ENCODE data around the gene PLEKHG4.

Gene PLEKHG4

DNA sequence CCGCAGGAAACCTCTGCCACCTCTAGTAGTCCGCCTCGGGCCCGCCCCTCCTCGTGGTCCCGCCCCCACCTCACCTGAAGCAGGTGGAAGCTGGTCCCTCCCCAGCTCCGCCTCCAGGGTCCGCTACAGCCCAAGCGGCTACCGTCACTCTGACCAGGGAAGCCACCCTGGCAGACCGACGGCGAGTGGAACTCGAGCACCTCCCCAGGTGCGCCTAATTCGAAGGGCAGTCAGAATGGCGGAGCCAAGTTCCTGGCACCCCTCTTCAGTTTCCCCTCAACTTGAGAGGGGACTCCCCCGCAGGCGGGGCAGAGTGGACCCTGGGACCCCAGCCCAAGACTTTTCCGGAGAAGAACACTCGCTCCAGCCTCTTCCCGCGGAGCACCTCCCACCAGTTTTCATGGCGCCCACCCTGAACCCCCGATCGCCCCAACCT lies 32.6 kb upstream of the PLEKHG4 start:
- H3K4me3 ChIP-seq (ENCODE audit: low read length): peak overlapping the region; percentile 68
- TF ChIP-seq, protein P1, sequence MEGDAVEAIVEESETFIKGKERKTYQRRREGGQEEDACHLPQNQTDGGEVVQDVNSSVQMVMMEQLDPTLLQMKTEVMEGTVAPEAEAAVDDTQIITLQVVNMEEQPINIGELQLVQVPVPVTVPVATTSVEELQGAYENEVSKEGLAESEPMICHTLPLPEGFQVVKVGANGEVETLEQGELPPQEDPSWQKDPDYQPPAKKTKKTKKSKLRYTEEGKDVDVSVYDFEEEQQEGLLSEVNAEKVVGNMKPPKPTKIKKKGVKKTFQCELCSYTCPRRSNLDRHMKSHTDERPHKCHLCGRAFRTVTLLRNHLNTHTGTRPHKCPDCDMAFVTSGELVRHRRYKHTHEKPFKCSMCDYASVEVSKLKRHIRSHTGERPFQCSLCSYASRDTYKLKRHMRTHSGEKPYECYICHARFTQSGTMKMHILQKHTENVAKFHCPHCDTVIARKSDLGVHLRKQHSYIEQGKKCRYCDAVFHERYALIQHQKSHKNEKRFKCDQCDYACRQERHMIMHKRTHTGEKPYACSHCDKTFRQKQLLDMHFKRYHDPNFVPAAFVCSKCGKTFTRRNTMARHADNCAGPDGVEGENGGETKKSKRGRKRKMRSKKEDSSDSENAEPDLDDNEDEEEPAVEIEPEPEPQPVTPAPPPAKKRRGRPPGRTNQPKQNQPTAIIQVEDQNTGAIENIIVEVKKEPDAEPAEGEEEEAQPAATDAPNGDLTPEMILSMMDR (IDR thresholded peaks at IDR 0.05; ENCODE audit: insufficient read depth, low read depth, low read length, missing control alignments): peak; percentile 34
- DNase-seq (ENCODE audit: low read depth): peak; percentile 90

DNA sequence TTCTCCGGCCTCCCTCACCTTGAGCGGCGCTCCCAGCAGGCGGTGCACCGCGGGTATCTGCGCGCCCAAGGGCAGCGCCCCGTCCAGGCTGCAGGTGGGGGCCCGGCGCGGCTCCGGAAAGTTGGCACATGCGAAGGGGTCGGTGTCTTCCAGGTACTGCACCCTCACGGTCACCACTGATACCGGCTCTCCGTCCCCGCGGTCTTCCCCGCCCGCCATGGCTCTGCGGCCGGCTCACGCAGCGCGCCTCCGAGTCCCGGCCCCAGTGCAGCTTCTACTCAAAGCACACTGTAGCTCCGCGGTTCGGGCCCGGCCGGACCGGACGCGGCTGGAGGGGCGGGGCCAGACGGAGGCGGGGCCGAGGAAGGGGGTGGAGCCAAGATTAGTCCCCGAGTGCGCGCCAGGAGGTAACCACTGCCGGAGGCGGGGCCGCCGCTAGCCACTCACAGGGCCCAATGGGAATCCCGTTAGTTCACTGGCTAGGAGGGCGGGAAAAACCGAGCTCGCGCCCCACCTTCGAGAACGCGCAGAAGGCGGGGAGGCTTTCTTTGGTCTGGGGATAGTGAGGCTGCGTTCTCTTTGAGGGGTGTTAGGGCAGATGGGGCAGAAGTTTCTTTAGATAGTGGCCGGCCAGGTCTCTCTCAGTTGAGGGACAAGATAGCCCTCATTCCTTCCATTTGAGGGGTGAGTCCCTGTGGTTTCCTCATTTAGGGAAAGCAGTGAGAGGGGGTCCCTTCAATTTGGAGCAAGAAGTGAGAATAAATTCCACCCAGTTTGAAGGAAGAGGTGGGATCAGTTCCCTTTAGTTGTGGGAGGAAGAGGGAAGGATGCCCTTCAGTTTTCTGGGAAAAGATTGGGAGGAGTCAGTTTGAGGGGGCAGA lies 31.9 kb upstream of the PLEKHG4 start, which contains the start of gene FHOD1:
FHOD1 (minus strand) TSS at position 290 of the 881 bp plus-strand sequence; CDS start at position 219, 71 bp downstream.
- TF ChIP-seq, protein P1 (IDR thresholded peaks at IDR 0.05; ENCODE audit: insufficient read depth, low read depth, low read length, missing control alignments): no peak
- peak within 1 kb of the TSS; percentile 68 for H3K4me3 ChIP-seq (ENCODE audit: low read length)
- DNase-seq (ENCODE audit: low read depth): peak; percentile 97

DNA sequence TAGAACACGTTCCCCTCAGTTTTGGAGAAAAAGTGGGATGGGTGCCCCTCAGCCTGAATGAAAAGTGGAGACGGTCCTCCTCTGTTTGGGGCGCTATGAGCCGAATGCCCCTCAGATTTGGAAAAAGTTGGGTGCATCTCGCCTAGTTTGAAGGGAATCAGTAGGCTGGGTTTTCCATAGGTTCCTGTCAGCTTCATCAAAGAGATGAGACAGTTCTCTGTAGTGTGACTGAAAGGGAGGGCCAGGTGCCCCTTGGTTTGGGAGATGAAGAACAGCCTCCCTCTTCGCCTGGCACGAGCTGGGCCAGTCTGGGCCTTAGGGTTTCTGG lies 31.3 kb upstream of the PLEKHG4 start:
- no peak for DNase-seq (ENCODE audit: low read depth)
- peak overlapping the region; percentile 46 for H3K4me3 ChIP-seq (ENCODE audit: low read length)
- TF ChIP-seq, protein P1 (IDR thresholded peaks at IDR 0.05; ENCODE audit: insufficient read depth, low read depth, low read length, missing control alignments): no peak

DNA sequence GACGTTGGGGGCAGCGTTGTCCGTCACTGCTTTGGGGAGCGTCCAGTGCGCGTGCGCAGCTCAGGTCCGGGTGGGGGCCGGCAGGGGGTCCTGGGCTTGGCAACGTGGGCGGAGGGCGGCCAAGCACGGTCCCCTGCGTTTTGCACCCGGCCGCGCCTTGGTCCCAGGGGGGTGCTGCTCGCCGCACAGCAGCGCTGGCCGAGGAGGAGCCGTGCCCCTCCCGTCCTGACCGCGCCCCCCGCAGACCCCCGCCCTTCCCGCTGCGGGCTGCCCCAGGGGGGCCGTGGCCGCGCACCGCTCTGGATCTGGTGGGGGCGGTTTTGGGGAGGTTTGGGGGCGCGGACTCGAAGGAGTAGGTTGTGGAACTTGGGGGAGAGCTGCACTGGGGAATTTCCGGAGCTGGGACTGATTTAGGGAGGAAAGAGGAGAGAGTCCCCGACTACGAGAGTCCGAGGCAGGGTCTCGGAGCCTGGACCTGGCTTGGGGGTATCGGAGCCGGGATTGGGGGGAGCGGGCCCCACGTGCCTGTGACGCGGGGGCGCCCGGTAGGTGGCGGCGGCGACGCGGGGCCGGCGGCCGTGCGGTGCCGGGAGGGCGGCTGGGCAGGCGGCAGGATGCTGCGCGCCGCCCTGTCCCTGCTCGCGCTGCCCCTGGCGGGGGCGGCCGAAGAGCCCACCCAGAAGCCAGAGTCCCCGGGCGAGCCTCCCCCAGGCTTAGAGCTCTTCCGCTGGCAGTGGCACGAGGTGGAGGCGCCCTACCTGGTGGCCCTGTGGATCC lies 30.7 kb upstream of the PLEKHG4 start, which contains the start of gene SLC9A5:
SLC9A5 (plus strand) TSS at position 579 of the 777 bp plus-strand sequence; CDS start at position 615, 36 bp downstream.
- TF ChIP-seq, protein P1 (IDR thresholded peaks at IDR 0.05; ENCODE audit: insufficient read depth, low read depth, low read length, missing control alignments): no peak
- peak within 1 kb of the TSS; percentile 46 for H3K4me3 ChIP-seq (ENCODE audit: low read length)
- DNase-seq (ENCODE audit: low read depth): peak; percentile 20

DNA sequence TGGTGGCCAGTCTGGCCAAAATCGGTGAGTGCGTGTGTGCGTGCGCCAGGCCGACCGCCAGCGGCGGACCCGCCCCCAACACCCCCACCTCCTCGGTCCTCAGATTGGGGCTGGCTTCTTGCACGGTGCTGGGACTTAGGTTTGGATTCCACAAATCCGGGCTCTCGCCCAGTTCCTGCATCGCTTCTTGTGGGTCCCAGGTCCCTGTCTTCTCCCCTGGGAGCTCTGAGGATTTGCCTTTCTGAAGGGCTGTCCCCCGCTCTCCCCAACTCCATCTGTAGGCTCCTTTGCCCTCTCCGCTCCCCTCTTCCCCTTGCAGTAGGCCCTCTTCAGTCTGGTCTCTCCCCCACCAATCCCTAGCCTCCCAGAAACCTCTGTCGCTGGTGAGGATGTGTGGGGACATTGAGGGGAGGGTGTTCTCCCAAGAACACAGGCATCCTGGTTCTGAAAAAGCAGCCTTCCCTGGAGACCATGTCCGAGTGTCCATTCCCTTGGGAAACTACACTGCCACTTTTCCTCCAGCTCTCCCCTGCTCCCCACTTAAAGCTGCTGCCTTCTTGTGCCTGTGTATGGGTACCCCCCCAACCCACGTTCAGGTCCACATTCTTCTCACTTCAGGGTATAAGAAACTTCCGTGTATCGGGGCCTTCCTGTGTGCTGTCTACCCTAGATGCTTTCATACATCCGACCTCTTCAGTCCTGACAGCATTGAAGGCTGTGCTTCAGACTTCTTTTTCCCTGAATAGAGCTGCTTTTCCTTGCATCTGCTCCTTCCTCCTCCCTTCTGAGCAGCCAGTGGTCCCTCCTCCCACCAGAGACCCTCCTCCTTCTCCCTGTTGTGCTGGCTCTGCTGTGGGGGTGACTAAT lies 29.9 kb upstream of the PLEKHG4 start:
- peak overlapping the region; percentile 37 for H3K4me3 ChIP-seq (ENCODE audit: low read length)

DNA sequence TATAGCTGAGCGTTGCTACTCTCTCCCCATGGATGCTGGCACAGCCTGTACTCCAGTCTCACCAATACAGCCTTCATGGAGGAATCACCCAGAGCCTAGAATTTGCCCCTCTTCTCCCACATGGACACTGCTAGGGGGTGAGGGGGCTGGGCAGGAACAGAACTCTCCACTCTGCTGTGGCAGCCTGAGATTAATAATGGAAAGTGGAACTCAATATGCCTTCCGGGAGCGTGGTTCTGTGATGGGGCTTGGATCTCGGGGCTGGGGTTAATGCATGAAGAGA lies 29.3 kb upstream of the PLEKHG4 start:
- TF ChIP-seq, protein P1 (IDR thresholded peaks at IDR 0.05; ENCODE audit: insufficient read depth, low read depth, low read length, missing control alignments): no peak
- H3K4me3 ChIP-seq (ENCODE audit: low read length): no peak overlapping the region
- DNase-seq (ENCODE audit: low read depth): no peak

More for the DNA sequence above, 29.9 kb upstream of the PLEKHG4 start:
- DNase-seq (ENCODE audit: low read depth): no peak
- TF ChIP-seq, protein P1 (IDR thresholded peaks at IDR 0.05; ENCODE audit: insufficient read depth, low read depth, low read length, missing control alignments): no peak
